GM19035 (cell line): Measurements from ENCODE around the gene CXCL12.

ENCODE experiments used
- ATAC-seq: cut with Tn5 transposase; IDR thresholded peaks from one replicate; pipeline ENCODE4 v1.9.1; 2021; ENCODE audit not compliant: unreplicated experiment

CXCL12 gene

GRCh38 chr10:44385026-44385695, at the start of gene CXCL12:
CXCL12 (minus strand) TSS chr10:44385097; CDS start chr10:44385005, 92 bp downstream.
- ATAC-seq = no peak

GRCh38 chr10:44427479-44427878, 42.6 kb upstream of the CXCL12 start:
- ATAC-seq = no peak

- ATAC-seq = no peak
Observed at GRCh38 chr10:44427037-44427436, 42.1 kb upstream of the CXCL12 start.

DNA sequence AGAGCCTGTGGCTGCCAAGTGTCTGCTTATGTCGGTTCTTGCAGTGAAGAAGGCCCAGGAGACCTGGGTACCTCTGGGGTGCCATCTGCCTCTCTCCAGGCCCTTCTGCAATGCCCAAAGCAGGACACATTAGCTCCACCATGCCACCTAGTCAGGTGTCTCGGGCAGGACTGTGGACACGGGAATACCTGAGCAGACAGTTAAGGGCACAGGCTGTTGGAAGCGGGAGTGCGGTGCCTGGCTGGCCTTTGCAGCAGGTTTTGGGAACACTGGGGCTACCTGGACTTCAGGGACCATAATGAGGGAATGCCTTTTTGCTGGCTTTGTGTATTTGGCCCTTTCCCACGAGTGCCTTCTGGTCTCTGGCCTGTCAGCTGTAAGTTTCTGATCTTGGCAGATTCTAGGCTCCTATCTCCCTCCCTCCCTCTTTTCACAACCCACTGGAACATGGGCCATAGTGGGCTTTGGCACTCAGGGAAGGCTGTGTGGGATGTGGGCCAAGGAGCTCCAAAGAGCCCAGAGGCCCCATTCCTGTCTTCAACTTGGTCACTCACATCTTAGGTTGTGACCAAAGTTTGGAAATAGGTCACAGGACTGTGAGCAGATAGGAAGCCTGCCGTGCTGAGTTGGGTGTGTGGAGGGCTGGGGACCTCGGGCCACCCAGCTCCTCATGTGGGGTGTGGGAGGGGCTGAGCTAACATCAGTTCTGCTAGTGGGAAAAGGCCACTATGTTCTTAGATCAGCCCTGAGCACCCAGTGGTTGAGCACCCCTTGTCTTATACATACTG, 41.5 kb upstream of the CXCL12 start:
- no peak for ATAC-seq

- ATAC-seq = no peak
Observed at GRCh38 chr10:44425466-44425865, 40.6 kb upstream of the CXCL12 start.

- no peak for ATAC-seq
Observed at GRCh38 chr10:44424957-44425356, 40.1 kb upstream of the CXCL12 start.

GRCh38 chr10:44424298-44424697, 39.4 kb upstream of the CXCL12 start:
- ATAC-seq = no peak

DNA sequence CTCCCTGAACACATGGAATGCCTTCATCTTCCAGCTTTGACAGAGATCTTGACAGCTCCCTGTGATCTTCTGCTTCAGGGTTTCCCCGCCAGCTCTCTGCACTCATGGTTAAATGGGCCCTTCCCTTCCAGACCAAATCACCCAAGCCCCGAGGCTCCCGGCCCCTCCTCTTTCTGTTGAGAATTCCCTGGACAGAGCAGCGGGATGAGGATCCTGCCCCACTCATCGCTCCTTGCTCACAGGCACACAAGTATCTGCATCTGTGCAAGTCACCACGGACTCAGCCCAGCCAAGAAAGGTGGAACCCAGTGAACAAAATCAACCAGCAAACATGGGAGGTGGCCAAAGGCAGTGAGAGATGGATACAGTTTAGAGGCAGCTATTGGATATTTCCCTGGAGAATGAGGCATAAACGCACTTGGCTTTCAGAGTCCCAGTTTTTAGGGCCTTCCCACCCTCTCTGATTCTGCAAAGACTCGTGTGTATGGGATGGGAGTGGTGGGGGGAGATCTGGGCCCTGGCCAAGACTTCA, 37.7 kb upstream of the CXCL12 start:
- no peak for ATAC-seq

GRCh38 chr10:44422153-44422552, 37.3 kb upstream of the CXCL12 start:
- no peak for ATAC-seq

GRCh38 chr10:44419790-44420549, 35.1 kb upstream of the CXCL12 start:
- ATAC-seq = no peak

GRCh38 chr10:44418637-44419036, 33.7 kb upstream of the CXCL12 start:
- ATAC-seq = no peak

GRCh38 chr10:44417761-44418160, 32.9 kb upstream of the CXCL12 start:
- ATAC-seq = no peak

DNA sequence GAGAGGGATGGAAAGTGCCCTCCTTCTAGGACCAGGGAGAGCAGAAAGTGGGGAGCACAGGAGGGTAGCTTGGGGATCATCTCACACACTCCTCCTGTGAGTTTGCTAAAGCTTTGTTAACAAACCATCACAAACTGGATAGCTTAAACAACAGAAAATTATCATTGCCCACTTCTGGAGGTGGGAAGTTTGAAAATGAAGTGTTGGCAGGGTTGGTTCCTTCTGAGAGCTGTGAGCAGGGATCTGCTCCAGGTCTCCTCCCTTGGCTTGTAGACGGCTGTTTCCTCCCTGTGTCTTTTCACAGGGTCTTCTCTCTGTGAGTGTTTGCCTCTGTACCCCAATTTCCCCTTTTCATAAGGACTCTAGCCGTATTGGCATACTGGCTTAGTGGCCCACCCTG, 32.0 kb upstream of the CXCL12 start:
- no peak for ATAC-seq

- no peak for ATAC-seq
Observed at GRCh38 chr10:44416021-44416771, 31.3 kb upstream of the CXCL12 start.

DNA sequence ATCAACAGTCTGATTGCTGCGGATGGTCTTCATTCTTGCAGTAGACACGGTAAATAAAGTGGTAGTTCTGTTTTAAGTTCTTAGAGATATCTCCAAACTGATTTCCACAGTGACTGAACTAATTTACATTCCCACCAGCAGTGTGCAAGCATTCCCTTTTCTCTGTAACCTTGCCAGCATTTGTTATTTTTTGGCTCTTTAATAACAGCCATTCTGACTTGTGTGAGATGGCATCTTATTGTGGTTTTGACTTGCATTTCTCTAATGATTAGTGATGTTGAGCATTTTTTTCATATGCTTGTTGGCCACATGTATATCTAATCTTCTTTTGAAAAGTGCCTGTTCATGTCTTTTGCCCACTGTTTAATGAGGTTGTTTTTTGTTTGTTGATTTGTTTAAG, 30.2 kb upstream of the CXCL12 start:
- ATAC-seq = no peak

- ATAC-seq = no peak
Observed at GRCh38 chr10:44413416-44413815, 28.5 kb upstream of the CXCL12 start.

DNA sequence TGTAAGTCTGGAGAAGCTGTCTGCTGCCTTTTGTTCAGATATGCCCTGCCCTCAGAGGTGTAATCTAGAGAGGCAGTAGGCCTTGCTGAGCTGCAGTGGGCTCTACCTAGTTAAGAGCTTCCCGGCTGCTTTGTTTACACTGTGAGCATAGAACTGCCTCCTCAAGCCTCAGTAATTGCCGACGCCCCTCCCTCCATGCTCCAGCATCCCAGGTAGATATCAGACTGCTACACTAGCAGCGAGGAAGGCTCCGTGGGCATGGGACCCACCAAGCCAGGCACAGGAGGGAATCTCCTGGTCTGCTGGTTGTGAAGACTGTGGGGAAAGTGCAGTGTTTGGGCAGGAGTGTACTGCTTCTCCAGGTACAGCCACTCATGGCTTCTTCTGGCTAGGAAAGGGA, 26.4 kb upstream of the CXCL12 start:
- no peak for ATAC-seq

- no peak for ATAC-seq
Observed at GRCh38 chr10:44404741-44405437, 20.0 kb upstream of the CXCL12 start.

DNA sequence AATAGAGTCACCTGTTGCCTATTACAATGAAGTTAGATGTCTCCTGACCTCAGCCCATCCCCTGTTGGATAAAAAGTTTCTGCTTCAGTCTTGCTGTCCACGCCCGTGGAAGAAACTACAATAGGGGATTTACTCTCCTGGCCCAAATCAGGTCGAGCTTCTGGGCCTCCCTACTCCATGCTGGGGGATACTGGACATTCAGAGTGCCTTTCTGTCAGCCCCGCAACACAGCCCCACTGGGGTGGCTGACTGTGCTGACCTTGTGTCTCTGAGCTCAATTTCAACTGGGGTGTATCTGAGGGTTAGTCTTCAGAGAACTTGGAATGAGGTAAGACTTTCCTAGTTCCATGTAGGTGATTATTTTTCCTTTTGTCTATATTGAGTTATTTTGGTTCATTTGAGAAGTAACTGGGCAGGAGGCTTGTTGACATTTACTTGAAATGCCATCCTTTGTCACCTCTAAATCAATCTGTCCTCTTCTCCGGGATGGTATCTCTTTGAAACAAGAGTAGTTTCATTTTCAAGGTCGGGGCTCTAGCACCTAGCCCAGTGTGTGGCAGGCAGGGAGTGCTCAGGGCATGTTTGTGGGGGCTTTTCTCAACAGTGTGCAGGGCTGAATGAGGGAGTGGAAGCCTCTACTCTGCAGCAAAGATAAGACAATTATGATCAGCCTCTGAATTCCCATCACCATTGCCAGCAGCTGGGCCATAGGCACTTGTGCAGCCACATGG, 17.7 kb upstream of the CXCL12 start:
- ATAC-seq = no peak

DNA sequence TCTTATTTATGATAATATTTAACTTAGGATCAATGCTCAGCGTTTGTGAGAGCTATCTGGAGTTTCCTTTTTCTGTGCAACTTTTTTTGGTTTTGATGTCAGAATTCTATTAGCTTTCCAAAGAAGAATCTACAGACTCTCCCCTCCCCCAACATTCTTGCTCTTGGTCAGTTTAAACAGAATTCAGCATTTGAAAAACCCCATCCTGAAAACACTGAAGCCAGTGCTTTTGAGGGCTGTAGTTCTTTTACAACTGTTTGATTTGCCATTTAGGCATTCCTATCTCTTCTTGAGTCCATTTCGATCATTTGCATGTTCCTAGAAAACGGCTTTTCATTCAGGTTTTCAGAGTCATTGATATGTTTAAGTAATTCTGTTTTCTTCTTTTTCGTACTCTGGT, 15.6 kb upstream of the CXCL12 start:
- no peak for ATAC-seq
